Keratinocyte (primary cell): ENCODE results near the gene DCAF4. TPM values are rescaled to one million over a fixed set of nuclear protein-coding genes. Genes with fewer than 3 reads are reported as not detected.
"Not testable (repeated sequence)": the region's sequence is repeated elsewhere in the genome, so short reads cannot be mapped to it uniquely, and the experiment has no call there.

Experiments
- DNase-seq: peaks from one replicate; pipeline ENCODE4 v3.0.0-alpha.2; 2011; ENCODE audit warnings: low read depth, missing footprints, low spot score
- FAIRE-seq: peaks from 2 replicates; lab custom pipeline; 2011; peaks lifted over from hg19 to GRCh38; lab: Jason Lieb, UNC
- H2AFZ ChIP-seq: 2 replicates; pipeline ENCODE4 v1.6.0; 2012; ENCODE audit warnings: low read length, control low read depth, inconsistent platforms; ENCODE audit not compliant: control insufficient read depth
- H3K27ac ChIP-seq: 2 replicates; pipeline ENCODE4 v1.5.1; 2011; ENCODE audit warnings: low read length; ENCODE audit not compliant: control insufficient read depth, insufficient read depth
- H3K27me3 ChIP-seq: 3 replicates; pipeline ENCODE4 v1.6.0; 2011; ENCODE audit warnings: low read length; ENCODE audit not compliant: control insufficient read depth, insufficient read depth; ENCODE audit errors: extremely low read depth
- H3K36me3 ChIP-seq, 2 experiments: 2 replicates in 1 of 2; 3 replicates in 1 of 2; pipeline ENCODE4 v1.5.1; 2011; ENCODE audit warnings: low read length in 2 of 2, mild to moderate bottlenecking in 1 of 2; ENCODE audit not compliant: control insufficient read depth in 2 of 2, insufficient read depth in 2 of 2; ENCODE audit errors: extremely low read depth in 1 of 2
- H3K4me1 ChIP-seq: 3 replicates; pipeline ENCODE4 v1.5.1; 2011; ENCODE audit warnings: low read length; ENCODE audit not compliant: control insufficient read depth, insufficient read depth; ENCODE audit errors: extremely low read depth
- H3K4me2 ChIP-seq: 3 replicates; pipeline ENCODE4 v1.6.0; 2011; ENCODE audit warnings: low read depth, low read length; ENCODE audit not compliant: control insufficient read depth, insufficient read depth; ENCODE audit errors: extremely low read depth
- H3K4me3 ChIP-seq, 3 experiments: fragments of 200-600 bp in 1 of 3; sonication (generic) in 1 of 3; 2 replicates in 2 of 3; 3 replicates in 1 of 3; pipeline ENCODE4 v1.5.1; 2011 to 2016; ENCODE audit warnings: low read length in 3 of 3, mild to moderate bottlenecking in 3 of 3, control low read depth in 2 of 3, inconsistent platforms in 1 of 3, low read depth in 1 of 3, mixed read lengths in 1 of 3, mixed run types in 1 of 3, moderate library complexity in 1 of 3; ENCODE audit not compliant: control insufficient read depth in 2 of 3, insufficient read depth in 2 of 3; ENCODE audit errors: extremely low read depth in 1 of 3
- H3K79me2 ChIP-seq: 2 replicates; pipeline ENCODE4 v1.6.0; 2012; ENCODE audit warnings: low read length; ENCODE audit not compliant: control insufficient read depth, insufficient read depth
- H3K9ac ChIP-seq: 3 replicates; pipeline ENCODE4 v1.6.0; 2011; ENCODE audit warnings: low read length; ENCODE audit not compliant: control insufficient read depth, insufficient read depth; ENCODE audit errors: extremely low read depth
- H3K9me1 ChIP-seq: 3 replicates; pipeline ENCODE4 v1.6.0; 2011; ENCODE audit warnings: low read length; ENCODE audit not compliant: control insufficient read depth, insufficient read depth; ENCODE audit errors: extremely low read depth
- H3K9me3 ChIP-seq: 2 replicates; pipeline ENCODE4 v1.5.1; 2012; ENCODE audit warnings: low read depth, low read length; ENCODE audit not compliant: control insufficient read depth
- H4K20me1 ChIP-seq: 3 replicates; pipeline ENCODE4 v1.6.0; 2011; ENCODE audit warnings: low read length; ENCODE audit not compliant: control insufficient read depth, insufficient read depth; ENCODE audit errors: extremely low read depth
- EZH2 ChIP-seq: IDR thresholded peaks from one replicate; pipeline ENCODE4 v1.6.1; 2012; ENCODE audit warnings: inconsistent platforms, mild to moderate bottlenecking, low read length, moderate library complexity
- dilution Hi-C: fragments of 300-500 bp; cut with MboI; formaldehyde crosslinking; loops from one replicate; pipeline ENCODE4 v1.7.0; 2020; ENCODE audit warnings: low sequenced_read_pairs; ENCODE audit not compliant: extremely low pct_ligation_motif_present
- polyA plus RNA-seq, 5 experiments: library from polyadenylated mRNA; depleted of rRNA in 3 of 5; stranded (reverse) in 3 of 5; stranded (forward) in 1 of 5; unstranded in 1 of 5; fragments of >200 nt; gene quantifications; 1 replicate in 1 of 5; 2 replicates in 3 of 5; 3 replicates in 1 of 5; pipeline versions ENCODE4 v1.2.1 to v1.2.3, GENCODE V29; 2011 to 2012; ENCODE audit warnings: missing spikeins in 2 of 5, low read depth in 1 of 5, low replicate concordance in 1 of 5
- TF ChIP-seq, protein P1 (sequence below), 3 experiments: IDR thresholded peaks in 1 of 3; conservative IDR thresholded peaks in 1 of 3; optimal IDR thresholded peaks in 1 of 3; 2 replicates in 2 of 3; 3 replicates in 1 of 3; pipeline versions ENCODE3 to v1.5.1; 2011; ENCODE audit warnings: low read length in 3 of 3, mild to moderate bottlenecking in 3 of 3, moderate library complexity in 2 of 3, control low read depth in 1 of 3, inconsistent platforms in 1 of 3; ENCODE audit not compliant: insufficient read depth in 2 of 3; ENCODE audit errors: extremely low read depth in 1 of 3

Gene DCAF4
- polyA plus RNA-seq, 1 donor (not counting 4 experiments of a cell fraction or from before 2014, with no cell fraction given), result 26.1 TPM

DNA sequence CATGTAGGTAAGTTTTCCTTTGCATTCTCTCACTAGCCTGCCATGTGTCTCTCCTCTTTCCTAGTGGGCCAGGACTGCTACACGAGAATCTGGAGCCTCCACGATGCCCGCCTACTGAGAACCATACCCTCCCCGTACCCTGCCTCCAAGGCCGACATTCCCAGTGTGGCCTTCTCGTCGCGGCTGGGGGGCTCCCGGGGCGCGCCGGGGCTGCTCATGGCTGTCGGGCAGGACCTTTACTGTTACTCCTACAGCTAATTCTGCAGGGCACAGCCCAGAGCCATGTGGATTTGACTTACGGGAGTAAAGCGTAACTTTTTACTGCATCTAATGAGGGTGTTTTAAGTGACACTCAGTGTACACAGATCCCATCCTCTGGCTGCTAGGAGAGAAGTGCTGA, 32.3 kb downstream of the DCAF4 start:
- Histone ChIP-seq H3K9ac (no peak overlapping the region), H2AFZ (no peak overlapping the region), H3K4me3 (no peak overlapping the region), H3K36me3 (peaks cover 15 to 25% of the 10 kb centered on the region in 2 experiments), H3K4me2 (no peak overlapping the region), H3K9me3 (no peaks in the 10 kb centered on the region), H3K27me3 (no peaks in the 10 kb centered on the region), H3K79me2 (no peaks in the 10 kb centered on the region), H3K4me1 (peaks cover 17% of the 10 kb centered on the region), H4K20me1 (no peaks in the 10 kb centered on the region), H3K9me1 (peaks cover 3% of the 10 kb centered on the region), H3K27ac (no peak overlapping the region)
- TF ChIP-seq EZH2, result no peak
- TF ChIP-seq, protein P1, sequence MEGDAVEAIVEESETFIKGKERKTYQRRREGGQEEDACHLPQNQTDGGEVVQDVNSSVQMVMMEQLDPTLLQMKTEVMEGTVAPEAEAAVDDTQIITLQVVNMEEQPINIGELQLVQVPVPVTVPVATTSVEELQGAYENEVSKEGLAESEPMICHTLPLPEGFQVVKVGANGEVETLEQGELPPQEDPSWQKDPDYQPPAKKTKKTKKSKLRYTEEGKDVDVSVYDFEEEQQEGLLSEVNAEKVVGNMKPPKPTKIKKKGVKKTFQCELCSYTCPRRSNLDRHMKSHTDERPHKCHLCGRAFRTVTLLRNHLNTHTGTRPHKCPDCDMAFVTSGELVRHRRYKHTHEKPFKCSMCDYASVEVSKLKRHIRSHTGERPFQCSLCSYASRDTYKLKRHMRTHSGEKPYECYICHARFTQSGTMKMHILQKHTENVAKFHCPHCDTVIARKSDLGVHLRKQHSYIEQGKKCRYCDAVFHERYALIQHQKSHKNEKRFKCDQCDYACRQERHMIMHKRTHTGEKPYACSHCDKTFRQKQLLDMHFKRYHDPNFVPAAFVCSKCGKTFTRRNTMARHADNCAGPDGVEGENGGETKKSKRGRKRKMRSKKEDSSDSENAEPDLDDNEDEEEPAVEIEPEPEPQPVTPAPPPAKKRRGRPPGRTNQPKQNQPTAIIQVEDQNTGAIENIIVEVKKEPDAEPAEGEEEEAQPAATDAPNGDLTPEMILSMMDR (optimal IDR thresholded peaks at IDR 0.05 in 1 of 3, IDR thresholded peaks at IDR 0.05 in 1 of 3, conservative IDR thresholded peaks at IDR 0.05 in 1 of 3; ENCODE audit: extremely low read depth in 1 of 3, insufficient read depth in 2 of 3, low read length in 3 of 3), result no peak
- dilution Hi-C loops, result no loop called here
- FAIRE-seq, result no peak
- DNase-seq, result no peak

DNA sequence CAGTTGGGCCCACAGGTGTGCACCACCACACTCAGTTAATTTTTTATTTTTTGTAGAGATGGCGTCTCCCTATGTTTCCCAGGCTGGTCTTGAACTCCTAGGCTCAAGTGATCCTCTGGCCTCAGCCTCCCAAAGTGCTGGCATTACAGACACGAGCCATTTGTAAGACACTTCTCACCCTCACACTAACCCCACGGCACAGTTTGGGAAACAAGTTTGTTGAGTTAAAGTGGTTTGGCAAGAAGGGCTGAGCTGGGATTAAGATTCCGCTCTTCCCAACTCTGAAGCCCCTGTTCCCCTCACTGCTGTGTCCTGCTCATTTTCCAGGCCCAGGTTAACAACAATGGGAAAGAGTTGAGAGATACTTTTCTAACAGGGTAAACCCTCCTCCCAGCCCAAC, 34.8 kb downstream of the DCAF4 start:
- H3K27me3 ChIP-seq, H3K4me3 ChIP-seq, FAIRE-seq, H4K20me1 ChIP-seq, dilution Hi-C loops, H2AFZ ChIP-seq, H3K9me1 ChIP-seq, DNase-seq, H3K9me3 ChIP-seq, H3K79me2 ChIP-seq: not testable (repeated sequence)
- Histone ChIP-seq H3K27ac (peak overlapping the region; percentile 69), H3K9ac (peak overlapping the region; percentile 13), H3K4me1 (peaks cover 17% of the 10 kb centered on the region), H3K4me2 (peak overlapping the region; percentile 56), H3K36me3 (peaks cover 11 to 14% of the 10 kb centered on the region in 2 experiments)
